Placental pericyte (primary cell): ENCODE data around the gene LRIG3. TPM values are rescaled to one million over a fixed set of nuclear protein-coding genes. Genes with fewer than 3 reads are reported as not detected.

Experiments used
- total RNA-seq: library from RNA; depleted of rRNA; stranded (reverse); fragments of >200 nt; gene quantifications from 2 replicates; pipeline ENCODE4 v1.2.3, GENCODE V29; 2012

Gene LRIG3, protein sequence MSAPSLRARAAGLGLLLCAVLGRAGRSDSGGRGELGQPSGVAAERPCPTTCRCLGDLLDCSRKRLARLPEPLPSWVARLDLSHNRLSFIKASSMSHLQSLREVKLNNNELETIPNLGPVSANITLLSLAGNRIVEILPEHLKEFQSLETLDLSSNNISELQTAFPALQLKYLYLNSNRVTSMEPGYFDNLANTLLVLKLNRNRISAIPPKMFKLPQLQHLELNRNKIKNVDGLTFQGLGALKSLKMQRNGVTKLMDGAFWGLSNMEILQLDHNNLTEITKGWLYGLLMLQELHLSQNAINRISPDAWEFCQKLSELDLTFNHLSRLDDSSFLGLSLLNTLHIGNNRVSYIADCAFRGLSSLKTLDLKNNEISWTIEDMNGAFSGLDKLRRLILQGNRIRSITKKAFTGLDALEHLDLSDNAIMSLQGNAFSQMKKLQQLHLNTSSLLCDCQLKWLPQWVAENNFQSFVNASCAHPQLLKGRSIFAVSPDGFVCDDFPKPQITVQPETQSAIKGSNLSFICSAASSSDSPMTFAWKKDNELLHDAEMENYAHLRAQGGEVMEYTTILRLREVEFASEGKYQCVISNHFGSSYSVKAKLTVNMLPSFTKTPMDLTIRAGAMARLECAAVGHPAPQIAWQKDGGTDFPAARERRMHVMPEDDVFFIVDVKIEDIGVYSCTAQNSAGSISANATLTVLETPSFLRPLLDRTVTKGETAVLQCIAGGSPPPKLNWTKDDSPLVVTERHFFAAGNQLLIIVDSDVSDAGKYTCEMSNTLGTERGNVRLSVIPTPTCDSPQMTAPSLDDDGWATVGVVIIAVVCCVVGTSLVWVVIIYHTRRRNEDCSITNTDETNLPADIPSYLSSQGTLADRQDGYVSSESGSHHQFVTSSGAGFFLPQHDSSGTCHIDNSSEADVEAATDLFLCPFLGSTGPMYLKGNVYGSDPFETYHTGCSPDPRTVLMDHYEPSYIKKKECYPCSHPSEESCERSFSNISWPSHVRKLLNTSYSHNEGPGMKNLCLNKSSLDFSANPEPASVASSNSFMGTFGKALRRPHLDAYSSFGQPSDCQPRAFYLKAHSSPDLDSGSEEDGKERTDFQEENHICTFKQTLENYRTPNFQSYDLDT
- 15.3 and 45.2 TPM in 2 replicates for total RNA-seq

DNA sequence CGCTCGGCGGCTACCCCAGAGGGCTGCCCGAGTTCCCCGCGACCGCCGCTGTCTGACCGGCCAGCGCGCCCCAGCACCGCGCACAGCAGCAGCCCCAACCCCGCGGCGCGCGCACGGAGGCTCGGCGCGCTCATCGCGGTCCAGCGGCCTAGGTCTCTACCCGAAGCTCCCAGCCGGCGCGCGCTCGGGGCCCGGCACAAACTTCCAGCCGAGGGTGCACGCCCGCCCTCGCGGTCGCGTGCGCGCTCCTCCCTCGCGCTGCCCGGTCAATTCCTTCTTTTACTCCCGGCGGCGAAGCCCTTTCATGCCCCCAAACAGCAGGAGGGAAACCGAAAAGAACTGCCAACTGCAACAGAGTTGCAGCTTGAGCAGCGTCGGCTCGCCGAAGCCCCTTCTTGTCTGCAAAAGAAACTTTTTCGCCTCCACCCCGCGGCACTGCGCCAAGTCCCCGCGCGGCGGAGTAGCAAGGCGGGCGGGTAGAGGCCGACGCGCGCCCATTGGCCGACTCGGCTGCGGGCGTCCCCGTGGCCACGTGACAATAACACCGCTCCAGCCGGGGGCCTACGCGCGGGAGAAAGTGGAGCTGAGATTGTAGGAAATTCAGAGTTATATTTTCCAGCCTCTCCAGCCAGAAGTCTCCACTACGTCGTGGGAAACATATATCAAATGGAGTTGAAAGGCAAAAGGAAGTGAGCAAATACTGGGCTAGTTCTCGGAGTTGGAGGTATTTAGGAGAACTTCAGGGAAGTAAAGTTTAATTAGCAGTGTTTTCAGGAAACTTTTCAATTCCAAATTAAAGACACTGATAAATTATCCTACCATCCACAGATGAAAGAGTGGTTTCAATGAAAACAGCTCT is at the start of gene LRIG3:
LRIG3 (minus strand) TSS at position 403 of the 859 bp plus-strand sequence; CDS start at position 134, 269 bp downstream.

